Right lobe of liver (tissue), 6 donors: ENCODE data around the gene RBPMS2. TPM values are rescaled to one million over a fixed set of nuclear protein-coding genes. Genes with fewer than 3 reads are reported as not detected.
"Not testable (repeated sequence)": the region's sequence is repeated elsewhere in the genome, so short reads cannot be mapped to it uniquely, and the experiment has no call there.

ENCODE experiments used
- ATAC-seq, 4 donors: fragments of 200-7000 bp; cut with Tn5 transposase; one replicate each; pipeline ENCODE4 v1.9.1; 2020; ENCODE audit warnings: mild to moderate bottlenecking in 4 of 4, moderate library complexity in 4 of 4
- DNase-seq, 3 donors: peaks; one replicate each; pipeline ENCODE4 v3.0.0-alpha.2; 2020
- H3K27ac ChIP-seq, 3 donors: fragments of 200-600 bp; one replicate each; pipeline ENCODE4 v1.8.0; 2022
- H3K27me3 ChIP-seq, 2 donors: fragments of 200-600 bp; one replicate each; pipeline ENCODE4 v1.8.0; 2022
- H3K36me3 ChIP-seq, 4 donors: fragments of 200-600 bp; sonication (generic) in 1 of 4; one replicate each; pipeline versions ENCODE4 v1.5.1 to v1.8.0; 2017 to 2022; ENCODE audit warnings: control low read depth in 1 of 4
- H3K4me1 ChIP-seq, 4 donors: fragments of 200-600 bp; sonication (generic) in 1 of 4; one replicate each; pipeline versions ENCODE4 v1.5.1 to v1.8.0; 2017 to 2022; ENCODE audit warnings: control low read depth in 1 of 4
- H3K4me3 ChIP-seq, 3 donors: fragments of 200-600 bp; one replicate each; pipeline ENCODE4 v1.8.0; 2022
- H3K9me3 ChIP-seq, 4 donors: fragments of 200-600 bp; sonication (generic) in 1 of 4; one replicate each; pipeline versions ENCODE4 v1.5.1 to v1.8.0; 2017 to 2022; ENCODE audit warnings: control low read depth in 1 of 4
- POLR2A ChIP-seq: fragments of 450-650 bp; IDR thresholded peaks from one replicate; pipeline ENCODE4 v1.6.1; 2017; ENCODE audit warnings: antibody characterized with exemption, mild to moderate bottlenecking
- WGBS: methylation state at CpG from one replicate; pipeline ENCODE4 v1.1.6; 2018; ENCODE audit warnings: low coverage, low lambda C conversion rate; ENCODE audit not compliant: insufficient coverage; ENCODE audit errors: missing lambda C conversion rate; 5-methylcytosine and 5-hydroxymethylcytosine counted together
- intact Hi-C, 2 donors: fragments of 100-400 bp; cut with DNase I; formaldehyde crosslinking; loops; one replicate each; pipeline versions ENCODE4 v1.11.2 to v1.14.1; 2022
- total RNA-seq, 6 experiments: library from RNA; depleted of rRNA in 2 of 6; stranded (reverse); fragments of >200 nt in 2 of 6; fragmentation: NEBNext Ultra II Directional in 3 of 6; extraction: Animal tissue kit (Norgen Biotek cat#: 25700) in 3 of 6; gene quantifications; one replicate each; pipeline versions ENCODE4 v1.1.0 to v1.2.4, GENCODE V29; 2016 to 2023
- TF ChIP-seq, protein P1 (sequence below), 4 donors: fragments of 200-600 bp in 3 of 4; fragments of 450-650 bp in 1 of 4; IDR thresholded peaks; one replicate each; pipeline versions ENCODE4 v1.5.1 to v1.8.0; 2016 to 2022; ENCODE audit warnings: antibody characterized with exemption in 4 of 4, mild to moderate bottlenecking in 2 of 4
- donor health status: DM: no; HTN: yes; CAD: no.
- donor health status: DM: no; HTN: no; CAD: no.
- donor health status: DM: no; HTN: no; CAD: no.
- donor health status: DM: no; HTN: yes; CAD: no.
- donor health status: DM: no; HTN: yes; CAD: no.

The RBPMS2 gene
- total RNA-seq, 6 experiments from 2014 or later = 2.5 to 13.6 (median 6.1) TPM

GRCh38 chr15:64803526-64803925 lies 28.1 kb upstream of the RBPMS2 start:
- intact Hi-C loops = no loop called here
- ATAC-seq = no peak

DNA sequence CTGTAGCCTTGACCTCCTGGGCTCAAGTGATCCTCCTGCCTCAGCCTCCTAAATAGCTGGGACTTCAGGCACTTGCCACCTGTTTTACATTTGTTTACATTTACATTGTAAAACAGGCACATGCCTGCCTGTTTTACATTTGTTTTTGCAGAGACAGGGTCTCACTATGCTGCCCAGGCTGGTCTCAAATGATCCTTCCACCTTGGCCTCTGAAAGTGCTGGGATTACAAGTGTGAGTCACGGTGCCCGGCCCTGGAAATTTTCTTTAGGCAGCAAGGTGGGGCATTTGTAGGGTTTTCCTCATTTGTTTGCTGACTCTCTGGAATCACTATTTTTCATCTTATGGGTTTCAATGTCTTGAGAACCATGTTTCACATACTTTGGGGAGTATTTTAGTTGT lies 25.1 kb upstream of the RBPMS2 start:
- H3K36me3 ChIP-seq = no peaks in the 10 kb centered on the region
- no peaks in the 10 kb centered on the region for H3K9me3 ChIP-seq
- no peak for DNase-seq
- no peaks in the 10 kb centered on the region for H3K4me1 ChIP-seq
- ATAC-seq = no peak
- H3K27me3 ChIP-seq = no peaks in the 10 kb centered on the region
- no peak overlapping the region for H3K4me3 ChIP-seq
- intact Hi-C loops = no loop called here
- H3K27ac ChIP-seq = no peak overlapping the region
- WGBS = 100% methylated on average over 2 of the region's 2 CpGs
- TF ChIP-seq POLR2A = no peak
- TF ChIP-seq, protein P1, sequence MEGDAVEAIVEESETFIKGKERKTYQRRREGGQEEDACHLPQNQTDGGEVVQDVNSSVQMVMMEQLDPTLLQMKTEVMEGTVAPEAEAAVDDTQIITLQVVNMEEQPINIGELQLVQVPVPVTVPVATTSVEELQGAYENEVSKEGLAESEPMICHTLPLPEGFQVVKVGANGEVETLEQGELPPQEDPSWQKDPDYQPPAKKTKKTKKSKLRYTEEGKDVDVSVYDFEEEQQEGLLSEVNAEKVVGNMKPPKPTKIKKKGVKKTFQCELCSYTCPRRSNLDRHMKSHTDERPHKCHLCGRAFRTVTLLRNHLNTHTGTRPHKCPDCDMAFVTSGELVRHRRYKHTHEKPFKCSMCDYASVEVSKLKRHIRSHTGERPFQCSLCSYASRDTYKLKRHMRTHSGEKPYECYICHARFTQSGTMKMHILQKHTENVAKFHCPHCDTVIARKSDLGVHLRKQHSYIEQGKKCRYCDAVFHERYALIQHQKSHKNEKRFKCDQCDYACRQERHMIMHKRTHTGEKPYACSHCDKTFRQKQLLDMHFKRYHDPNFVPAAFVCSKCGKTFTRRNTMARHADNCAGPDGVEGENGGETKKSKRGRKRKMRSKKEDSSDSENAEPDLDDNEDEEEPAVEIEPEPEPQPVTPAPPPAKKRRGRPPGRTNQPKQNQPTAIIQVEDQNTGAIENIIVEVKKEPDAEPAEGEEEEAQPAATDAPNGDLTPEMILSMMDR (IDR thresholded peaks at IDR 0.05) = no peak

More at GRCh38 chr15:64803526-64803925, 28.1 kb upstream of the RBPMS2 start:
- DNase-seq = no peak
- H3K4me1 ChIP-seq = no peaks in the 10 kb centered on the region
- no peak overlapping the region for H3K27ac ChIP-seq
- no peak overlapping the region for H3K4me3 ChIP-seq
- no peaks in the 10 kb centered on the region for H3K36me3 ChIP-seq
- TF ChIP-seq, protein P1 (IDR thresholded peaks at IDR 0.05) = no peak
- no peak for TF ChIP-seq POLR2A
- H3K9me3 ChIP-seq = no peaks in the 10 kb centered on the region
- H3K27me3 ChIP-seq = no peaks in the 10 kb centered on the region
- 83% methylated on average over 1 of the region's 1 CpG for WGBS

GRCh38 chr15:64798905-64799304 lies 23.5 kb upstream of the RBPMS2 start:
- WGBS = 96% methylated on average over 5 of the region's 29 CpGs
- H3K36me3 ChIP-seq, H3K27ac ChIP-seq, H3K4me1 ChIP-seq, DNase-seq, H3K9me3 ChIP-seq, ATAC-seq, H3K27me3 ChIP-seq, intact Hi-C loops, H3K4me3 ChIP-seq: not testable (repeated sequence)

- H3K9me3 ChIP-seq, H3K4me3 ChIP-seq, H3K4me1 ChIP-seq, H3K27me3 ChIP-seq, intact Hi-C loops, H3K36me3 ChIP-seq, DNase-seq, ATAC-seq, H3K27ac ChIP-seq: not testable (repeated sequence)
- WGBS = 88% methylated on average over 9 of the region's 9 CpGs
Observed at GRCh38 chr15:64795921-64796320, 20.5 kb upstream of the RBPMS2 start.

GRCh38 chr15:64795299-64795698 lies 19.9 kb upstream of the RBPMS2 start:
- 85% methylated on average over 6 of the region's 7 CpGs for WGBS
- H3K4me3 ChIP-seq, H3K27me3 ChIP-seq, H3K27ac ChIP-seq, ATAC-seq, H3K36me3 ChIP-seq, H3K9me3 ChIP-seq, intact Hi-C loops, H3K4me1 ChIP-seq, DNase-seq: not testable (repeated sequence)

DNA sequence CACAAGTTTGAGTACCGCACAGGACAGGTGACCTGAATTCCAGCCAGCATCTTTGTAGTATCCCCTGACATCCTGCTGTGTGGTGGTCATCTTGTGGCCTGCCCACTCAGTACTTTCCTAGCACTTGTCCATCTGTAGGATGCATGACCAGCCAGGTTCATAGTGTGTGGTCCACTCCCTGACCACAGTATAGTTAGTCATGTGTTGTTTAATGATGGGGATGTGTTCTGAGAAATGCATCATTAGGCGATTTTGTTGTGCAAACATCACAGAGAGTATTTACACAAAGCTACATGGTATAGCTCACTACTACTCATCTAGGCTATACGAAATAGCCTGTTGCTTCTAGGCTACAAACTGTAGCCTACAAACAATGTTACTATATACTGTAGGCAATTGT lies 16.9 kb upstream of the RBPMS2 start:
- no peaks in the 10 kb centered on the region for H3K9me3 ChIP-seq
- no peak overlapping the region for H3K4me3 ChIP-seq
- no peak for TF ChIP-seq POLR2A
- TF ChIP-seq, protein P1 (IDR thresholded peaks at IDR 0.05) = no peak
- DNase-seq = no peak
- intact Hi-C loops = no loop called here
- no peaks in the 10 kb centered on the region for H3K4me1 ChIP-seq
- no peak overlapping the region for H3K27ac ChIP-seq
- H3K36me3 ChIP-seq = no peaks in the 10 kb centered on the region
- no peak for ATAC-seq
- no peaks in the 10 kb centered on the region for H3K27me3 ChIP-seq
- 71% methylated on average over 3 of the region's 3 CpGs for WGBS
